HL-60 (cell line): ENCODE data around the gene NRF1.

Experiments used
- DNase-seq, 2 experiments: peaks; one replicate each; pipeline ENCODE4 v3.0.0-alpha.2; 2010 to 2020; ENCODE audit warnings: low read depth in 1 of 2, low spot score in 1 of 2
- H3K27ac ChIP-seq: fragments of 250-450 bp; sonication (Bioruptor Pico); replicated peaks from 2 replicates; pipeline ENCODE4 v1.5.1; 2020; ENCODE audit warnings: mild to moderate bottlenecking, moderate library complexity
- H3K27me3 ChIP-seq: fragments of 250-450 bp; sonication (Bioruptor Pico); 2 replicates; pipeline ENCODE4 v1.5.1; 2021; ENCODE audit warnings: mild to moderate bottlenecking, moderate library complexity; ENCODE audit not compliant: insufficient read depth, poor library complexity, severe bottlenecking
- H3K4me3 ChIP-seq: replicated peaks from 2 replicates; pipeline ENCODE4 v1.5.1; 2011; ENCODE audit warnings: mild to moderate bottlenecking, control low read depth, low read length; ENCODE audit not compliant: insufficient read depth
- GABPA ChIP-seq: IDR thresholded peaks from 2 replicates; pipeline ENCODE4 v1.6.1; 2012; ENCODE audit warnings: low read depth
- POLR2AphosphoS5 ChIP-seq: IDR thresholded peaks from 2 replicates; pipeline ENCODE4 v1.6.1; 2012; ENCODE audit warnings: low read depth
- SPI1 ChIP-seq: IDR thresholded peaks from 2 replicates; pipeline ENCODE4 v1.6.1; 2012; ENCODE audit warnings: low read depth, mild to moderate bottlenecking, borderline replicate concordance
- TF ChIP-seq, protein P1 (sequence below): IDR thresholded peaks from 2 replicates; pipeline ENCODE4 v1.6.1; 2012; ENCODE audit warnings: low read depth; ENCODE audit not compliant: insufficient replicate concordance
- TF ChIP-seq, protein P2 (sequence below): IDR thresholded peaks from one replicate; pipeline ENCODE4 v1.5.1; 2011; ENCODE audit warnings: low read length, control low read depth, inconsistent platforms; ENCODE audit not compliant: insufficient read depth

NRF1 gene

DNA sequence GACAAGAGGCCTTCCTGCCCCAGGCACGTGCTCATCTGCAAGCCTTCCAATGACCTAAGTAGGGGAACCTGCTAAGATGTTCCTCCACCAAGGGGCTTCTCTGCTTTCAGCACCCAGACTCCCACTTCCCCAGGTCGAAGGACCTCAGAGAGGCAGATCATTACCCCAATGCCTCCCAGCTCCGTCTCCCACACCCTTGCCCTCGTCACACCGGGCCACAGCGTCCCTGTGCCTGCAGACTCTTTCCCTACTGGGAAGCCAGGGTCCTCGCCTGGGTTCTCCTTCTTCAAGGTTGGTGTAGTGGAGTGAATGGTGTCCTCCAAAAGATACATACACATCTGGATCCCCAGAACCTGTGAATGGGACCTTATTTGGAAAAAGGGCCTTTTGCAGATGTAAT is 189.4 kb downstream of the NRF1 start:
- TF ChIP-seq GABPA (no peak), POLR2AphosphoS5 (no peak), SPI1 (no peak)
- TF ChIP-seq, protein P1, sequence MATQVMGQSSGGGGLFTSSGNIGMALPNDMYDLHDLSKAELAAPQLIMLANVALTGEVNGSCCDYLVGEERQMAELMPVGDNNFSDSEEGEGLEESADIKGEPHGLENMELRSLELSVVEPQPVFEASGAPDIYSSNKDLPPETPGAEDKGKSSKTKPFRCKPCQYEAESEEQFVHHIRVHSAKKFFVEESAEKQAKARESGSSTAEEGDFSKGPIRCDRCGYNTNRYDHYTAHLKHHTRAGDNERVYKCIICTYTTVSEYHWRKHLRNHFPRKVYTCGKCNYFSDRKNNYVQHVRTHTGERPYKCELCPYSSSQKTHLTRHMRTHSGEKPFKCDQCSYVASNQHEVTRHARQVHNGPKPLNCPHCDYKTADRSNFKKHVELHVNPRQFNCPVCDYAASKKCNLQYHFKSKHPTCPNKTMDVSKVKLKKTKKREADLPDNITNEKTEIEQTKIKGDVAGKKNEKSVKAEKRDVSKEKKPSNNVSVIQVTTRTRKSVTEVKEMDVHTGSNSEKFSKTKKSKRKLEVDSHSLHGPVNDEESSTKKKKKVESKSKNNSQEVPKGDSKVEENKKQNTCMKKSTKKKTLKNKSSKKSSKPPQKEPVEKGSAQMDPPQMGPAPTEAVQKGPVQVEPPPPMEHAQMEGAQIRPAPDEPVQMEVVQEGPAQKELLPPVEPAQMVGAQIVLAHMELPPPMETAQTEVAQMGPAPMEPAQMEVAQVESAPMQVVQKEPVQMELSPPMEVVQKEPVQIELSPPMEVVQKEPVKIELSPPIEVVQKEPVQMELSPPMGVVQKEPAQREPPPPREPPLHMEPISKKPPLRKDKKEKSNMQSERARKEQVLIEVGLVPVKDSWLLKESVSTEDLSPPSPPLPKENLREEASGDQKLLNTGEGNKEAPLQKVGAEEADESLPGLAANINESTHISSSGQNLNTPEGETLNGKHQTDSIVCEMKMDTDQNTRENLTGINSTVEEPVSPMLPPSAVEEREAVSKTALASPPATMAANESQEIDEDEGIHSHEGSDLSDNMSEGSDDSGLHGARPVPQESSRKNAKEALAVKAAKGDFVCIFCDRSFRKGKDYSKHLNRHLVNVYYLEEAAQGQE: no peak
- TF ChIP-seq, protein P2, sequence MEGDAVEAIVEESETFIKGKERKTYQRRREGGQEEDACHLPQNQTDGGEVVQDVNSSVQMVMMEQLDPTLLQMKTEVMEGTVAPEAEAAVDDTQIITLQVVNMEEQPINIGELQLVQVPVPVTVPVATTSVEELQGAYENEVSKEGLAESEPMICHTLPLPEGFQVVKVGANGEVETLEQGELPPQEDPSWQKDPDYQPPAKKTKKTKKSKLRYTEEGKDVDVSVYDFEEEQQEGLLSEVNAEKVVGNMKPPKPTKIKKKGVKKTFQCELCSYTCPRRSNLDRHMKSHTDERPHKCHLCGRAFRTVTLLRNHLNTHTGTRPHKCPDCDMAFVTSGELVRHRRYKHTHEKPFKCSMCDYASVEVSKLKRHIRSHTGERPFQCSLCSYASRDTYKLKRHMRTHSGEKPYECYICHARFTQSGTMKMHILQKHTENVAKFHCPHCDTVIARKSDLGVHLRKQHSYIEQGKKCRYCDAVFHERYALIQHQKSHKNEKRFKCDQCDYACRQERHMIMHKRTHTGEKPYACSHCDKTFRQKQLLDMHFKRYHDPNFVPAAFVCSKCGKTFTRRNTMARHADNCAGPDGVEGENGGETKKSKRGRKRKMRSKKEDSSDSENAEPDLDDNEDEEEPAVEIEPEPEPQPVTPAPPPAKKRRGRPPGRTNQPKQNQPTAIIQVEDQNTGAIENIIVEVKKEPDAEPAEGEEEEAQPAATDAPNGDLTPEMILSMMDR: no peak
- Histone ChIP-seq H3K4me3 (no peak overlapping the region), H3K27ac (no peak overlapping the region), H3K27me3 (no peaks in the 10 kb centered on the region)
- DNase-seq: no peak

DNA sequence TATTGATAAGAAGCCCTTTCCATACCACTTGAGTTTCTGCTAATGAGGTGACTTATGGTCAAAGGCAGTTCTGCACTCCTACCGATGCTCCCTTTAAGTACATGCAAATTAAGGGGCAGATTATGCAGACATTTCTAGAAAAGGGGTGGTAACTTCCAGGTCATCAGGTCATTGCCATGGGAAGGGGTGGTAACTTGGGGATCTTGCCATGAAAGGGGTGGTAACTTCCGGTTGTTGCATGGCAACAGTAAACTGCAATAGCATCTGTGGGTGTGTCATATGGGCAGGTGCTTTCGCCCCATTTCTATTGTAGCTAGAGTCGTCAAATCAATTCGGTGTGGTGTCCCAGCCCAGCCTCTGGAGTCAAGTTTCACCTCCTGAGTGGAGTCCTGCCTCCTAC is 190.4 kb downstream of the NRF1 start:
- no peak for DNase-seq
- H3K27me3 ChIP-seq: no peaks in the 10 kb centered on the region
- TF ChIP-seq SPI1 (no peak), GABPA (no peak), POLR2AphosphoS5 (no peak)
- TF ChIP-seq, protein P1: no peak
- TF ChIP-seq, protein P2: no peak
- no peak overlapping the region for H3K4me3 ChIP-seq
- H3K27ac ChIP-seq: no peak overlapping the region

DNA sequence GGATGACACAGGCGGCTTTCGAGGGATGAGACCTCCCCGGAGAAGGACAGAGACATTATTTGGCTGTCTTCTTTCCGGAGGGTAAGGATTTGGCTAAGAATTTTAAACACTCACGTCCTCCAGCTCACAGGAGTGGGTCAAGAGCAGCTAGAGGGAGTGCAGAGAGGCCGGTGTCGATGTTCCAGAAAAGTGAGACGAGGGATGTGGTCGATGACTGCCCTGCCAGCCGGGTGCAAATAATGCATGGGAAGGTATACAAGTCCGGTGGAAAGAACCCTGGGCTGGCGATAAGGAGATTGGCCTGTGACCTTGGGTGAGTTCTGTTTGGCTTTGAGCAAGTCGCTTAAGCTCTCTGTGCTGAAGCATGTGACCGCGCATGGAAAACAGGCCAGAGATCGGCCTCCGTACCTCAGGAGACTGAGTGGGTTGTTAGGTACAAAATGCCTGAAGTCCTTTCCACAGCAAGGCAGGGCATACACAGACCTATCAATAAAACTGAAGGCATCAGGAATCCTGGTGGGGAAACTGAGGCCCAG is 192.1 kb downstream of the NRF1 start:
- Histone ChIP-seq H3K27ac (no peak overlapping the region), H3K27me3 (no peaks in the 10 kb centered on the region), H3K4me3 (no peak overlapping the region)
- no peak for DNase-seq
- TF ChIP-seq SPI1: no peak
- no peak for TF ChIP-seq POLR2AphosphoS5
- TF ChIP-seq, protein P1: no peak
- no peak for TF ChIP-seq GABPA
- TF ChIP-seq, protein P2: no peak
